GM12878 (cell line): ENCODE data around the gene RPL29. TPM values are rescaled to one million over a fixed set of nuclear protein-coding genes. Genes with fewer than 3 reads are reported as not detected.

Experiments
- BCL11A ChIP-seq: IDR thresholded peaks from 2 replicates; pipeline ENCODE4 v1.6.1; 2011; ENCODE audit warnings: low read depth, low read length
- BHLHE40 ChIP-seq, 2 experiments: fragments of 450-650 bp in 1 of 2; IDR thresholded peaks; 2 replicates each; pipeline ENCODE4 v1.6.1; 2011 to 2017; ENCODE audit warnings: low read depth in 2 of 2, borderline replicate concordance in 1 of 2, improper control_type of control experiment in 1 of 2, low read length in 1 of 2, mild to moderate bottlenecking in 1 of 2
- CBFB ChIP-seq: IDR thresholded peaks from 2 replicates; pipeline ENCODE4 v1.6.1; 2016; ENCODE audit warnings: antibody characterized with exemption, low read depth
- CHD4 ChIP-seq: fragments of 200-600 bp; sonication (generic); IDR thresholded peaks from 2 replicates; pipeline ENCODE4 v1.6.1; 2016; ENCODE audit warnings: mild to moderate bottlenecking
- FOXM1 ChIP-seq: IDR thresholded peaks from 2 replicates; pipeline ENCODE4 v1.6.1; 2012; ENCODE audit warnings: low read depth, mild to moderate bottlenecking, inconsistent platforms, low read length, moderate library complexity
- GATAD2B ChIP-seq: fragments of 450-650 bp; conservative IDR thresholded peaks from 2 replicates; pipeline ENCODE4 v1.6.1; 2017; ENCODE audit warnings: low read depth, mild to moderate bottlenecking, moderate library complexity
- HDGF ChIP-seq: fragments of 450-650 bp; IDR thresholded peaks from 2 replicates; pipeline ENCODE4 v1.6.1; 2016; ENCODE audit warnings: antibody characterized with exemption
- IRF3 ChIP-seq: fragments of 450-650 bp; IDR thresholded peaks from 2 replicates; pipeline ENCODE4 v1.6.1; 2014; ENCODE audit warnings: mild to moderate bottlenecking
- KAT2A ChIP-seq: conservative IDR thresholded peaks from 2 replicates; pipeline ENCODE4 v1.6.1; 2011; ENCODE audit warnings: low read depth, low read length; ENCODE audit not compliant: control insufficient read depth
- KLF5 ChIP-seq: fragments of 450-650 bp; IDR thresholded peaks from 2 replicates; pipeline ENCODE4 v1.6.1; 2014; ENCODE audit warnings: mild to moderate bottlenecking; ENCODE audit not compliant: partially characterized antibody
- LARP7 ChIP-seq: fragments of 450-650 bp; IDR thresholded peaks from 2 replicates; pipeline ENCODE4 v1.6.1; 2017; ENCODE audit warnings: mild to moderate bottlenecking
- MAX ChIP-seq: IDR thresholded peaks from 2 replicates; pipeline ENCODE4 v1.6.1; 2012; ENCODE audit warnings: low read depth, low read length, improper control_type of control experiment
- NFYA ChIP-seq: IDR thresholded peaks from 2 replicates; pipeline ENCODE4 v1.6.1; 2011; ENCODE audit warnings: low read depth, mild to moderate bottlenecking, low read length, improper control_type of control experiment, borderline replicate concordance
- NR2C1 ChIP-seq: fragments of 450-650 bp; IDR thresholded peaks from 2 replicates; pipeline ENCODE4 v1.6.1; 2017; ENCODE audit warnings: antibody characterized with exemption, mild to moderate bottlenecking, moderate library complexity
- NR2F1 ChIP-seq: fragments of 450-650 bp; conservative IDR thresholded peaks from 2 replicates; pipeline ENCODE4 v1.6.1; 2017; ENCODE audit warnings: mild to moderate bottlenecking
- POLR2AphosphoS2 ChIP-seq: IDR thresholded peaks from 2 replicates; pipeline ENCODE4 v1.6.1; 2011; ENCODE audit warnings: low read depth, mild to moderate bottlenecking, low read length, improper control_type of control experiment, moderate library complexity
- POLR2AphosphoS5 ChIP-seq: IDR thresholded peaks from 2 replicates; pipeline ENCODE4 v1.6.1; 2011; ENCODE audit warnings: mild to moderate bottlenecking, low read length, inconsistent platforms
- POU2F2 ChIP-seq: IDR thresholded peaks from 3 replicates; pipeline ENCODE4 v1.6.1; 2011; ENCODE audit warnings: low read depth, mild to moderate bottlenecking, low read length, borderline replicate concordance
- RB1 ChIP-seq: fragments of 450-650 bp; formaldehyde crosslinking; IDR thresholded peaks from 2 replicates; pipeline ENCODE4 v1.6.1; 2017; ENCODE audit warnings: mild to moderate bottlenecking, borderline replicate concordance
- RBBP5 ChIP-seq: fragments of 200-600 bp; sonication (generic); conservative IDR thresholded peaks from 2 replicates; pipeline ENCODE4 v1.6.1; 2016
- RCOR1 ChIP-seq: conservative IDR thresholded peaks from 2 replicates; pipeline ENCODE4 v1.6.1; 2012; ENCODE audit warnings: low read depth, low read length, improper control_type of control experiment
- SIX5 ChIP-seq: IDR thresholded peaks from 2 replicates; pipeline ENCODE4 v1.6.1; 2011; ENCODE audit warnings: mild to moderate bottlenecking, low read depth, low read length, moderate library complexity; ENCODE audit not compliant: severe bottlenecking
- SKIL ChIP-seq: fragments of 450-650 bp; IDR thresholded peaks from 2 replicates; pipeline ENCODE4 v1.6.1; 2017; ENCODE audit warnings: mild to moderate bottlenecking, low read depth, inconsistent platforms; ENCODE audit not compliant: poor library complexity, severe bottlenecking
- SP1 ChIP-seq: IDR thresholded peaks from one replicate; pipeline ENCODE4 v1.6.1; 2011; ENCODE audit warnings: low read depth, low read length
- SREBF2 ChIP-seq: IDR thresholded peaks from 2 replicates; pipeline ENCODE4 v1.6.1; 2012; ENCODE audit warnings: mild to moderate bottlenecking, low read length
- SRF ChIP-seq, 2 experiments: IDR thresholded peaks; 2 replicates each; pipeline ENCODE4 v1.6.1; 2011; ENCODE audit warnings: low read depth in 2 of 2, low read length in 2 of 2, mild to moderate bottlenecking in 1 of 2, moderate library complexity in 1 of 2
- TBL1XR1 ChIP-seq: IDR thresholded peaks from 2 replicates; pipeline ENCODE4 v1.6.1; 2012; ENCODE audit warnings: low read depth, low read length, improper control_type of control experiment
- ZNF622 ChIP-seq: fragments of 450-650 bp; IDR thresholded peaks from 2 replicates; pipeline ENCODE4 v1.6.1; 2017; ENCODE audit warnings: mild to moderate bottlenecking, inconsistent platforms
- ZZZ3 ChIP-seq: IDR thresholded peaks from 2 replicates; pipeline ENCODE4 v1.6.1; 2011; ENCODE audit warnings: low read depth; ENCODE audit not compliant: control insufficient read depth, insufficient read length
- polyA plus RNA-seq, 11 experiments: library from polyadenylated mRNA; depleted of rRNA in 4 of 11; unstranded in 6 of 11; stranded (reverse) in 5 of 11; fragments of >200 nt; fragmentation: Nextera tagmentation in 4 of 11; fragmentation: Illumina TruSeq in 1 of 11; extraction: Ambion mirVana in 4 of 11; extraction: Trizol in 1 of 11; gene quantifications; 1 replicate in 1 of 11; 2 replicates in 10 of 11; pipeline versions ENCODE4 v1.2.1 to v1.2.3, GENCODE V29; 2011 to 2016; ENCODE audit warnings: inconsistent platforms in 2 of 11, missing spikeins in 2 of 11, low read depth in 1 of 11
- total RNA-seq, 4 experiments: library from RNA; depleted of rRNA in 3 of 4; stranded (reverse); fragments of >200 nt in 3 of 4; fragmentation: Illumina TruSeq in 1 of 4; extraction: Trizol in 1 of 4; gene quantifications; 2 replicates each; pipeline versions ENCODE4 v1.2.1 to v1.2.3, GENCODE V29; 2013 to 2021
- TF ChIP-seq, protein P1 (sequence below): fragments of 450-650 bp; IDR thresholded peaks from 2 replicates; pipeline ENCODE4 v1.6.1; 2017; ENCODE audit warnings: mild to moderate bottlenecking

The RPL29 gene
- total and polyA plus RNA-seq, 10 of the 15 experiments (the other 5 are each of a cell fraction or from before 2014, with no cell fraction given), result 1,053 to 2,477 (median 1,657) TPM

DNA sequence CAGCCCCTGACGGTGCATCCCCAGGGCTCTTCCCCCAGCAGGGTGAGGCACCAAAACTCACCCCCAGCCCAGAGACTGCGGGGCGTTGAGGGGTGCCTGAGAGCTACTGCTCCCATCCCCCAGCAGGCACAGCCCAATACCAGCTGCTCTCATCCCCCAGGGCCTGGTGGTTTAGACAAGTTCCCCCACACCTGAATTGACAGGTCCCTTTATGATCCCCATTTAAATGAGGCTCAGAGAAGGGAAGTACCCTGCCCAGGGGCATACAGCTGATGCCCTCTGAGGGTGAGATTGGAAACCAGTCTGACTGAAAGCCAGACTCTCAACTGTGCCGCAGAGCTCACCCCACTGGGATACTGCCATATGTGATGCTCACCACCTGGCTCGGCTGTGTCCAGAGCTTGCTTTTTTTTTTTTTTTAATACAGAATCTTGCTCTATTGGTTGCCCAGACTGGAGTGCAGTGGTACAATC is 40.6 kb upstream of the RPL29 start (continued):
- no peak for TF ChIP-seq ZZZ3
- TF ChIP-seq BHLHE40 (IDR thresholded peaks at IDR 0.05; ENCODE audit: borderline replicate concordance in 1 of 2, low read depth in 2 of 2, low read length in 1 of 2), result peak; percentile 8 to 56; a peak in 2 of 4 replicates
- TF ChIP-seq FOXM1, result no peak
- no peak for TF ChIP-seq POLR2AphosphoS2
- TF ChIP-seq POLR2AphosphoS5, result no peak
- TF ChIP-seq POU2F2, result no peak
- TF ChIP-seq SIX5, result no peak
- TF ChIP-seq GATAD2B, result peak; percentile 70
- no peak for TF ChIP-seq MAX
- no peak for TF ChIP-seq HDGF
- no peak for TF ChIP-seq KAT2A
- TF ChIP-seq NR2C1, result no peak
- TF ChIP-seq RCOR1, result 0 out of 2 replicates have a peak, but pooled peaks have one; percentile 74
- TF ChIP-seq NR2F1, result peak; percentile 81
- TF ChIP-seq SKIL, result peak; percentile 50
- TF ChIP-seq ZNF622, result no peak
- TF ChIP-seq LARP7, result no peak
- no peak for TF ChIP-seq RB1
- TF ChIP-seq SREBF2, result no peak
- TF ChIP-seq CHD4, result no peak
- TF ChIP-seq SRF (IDR thresholded peaks at IDR 0.05; ENCODE audit: low read depth in 2 of 2, low read length in 2 of 2), result no peak
- TF ChIP-seq CBFB, result no peak
- TF ChIP-seq SP1, result no peak
- no peak for TF ChIP-seq NFYA
- TF ChIP-seq BCL11A, result no peak
- no peak for TF ChIP-seq RBBP5
- no peak for TF ChIP-seq KLF5
- TF ChIP-seq IRF3, result no peak
- TF ChIP-seq TBL1XR1, result no peak
- TF ChIP-seq, protein P1, sequence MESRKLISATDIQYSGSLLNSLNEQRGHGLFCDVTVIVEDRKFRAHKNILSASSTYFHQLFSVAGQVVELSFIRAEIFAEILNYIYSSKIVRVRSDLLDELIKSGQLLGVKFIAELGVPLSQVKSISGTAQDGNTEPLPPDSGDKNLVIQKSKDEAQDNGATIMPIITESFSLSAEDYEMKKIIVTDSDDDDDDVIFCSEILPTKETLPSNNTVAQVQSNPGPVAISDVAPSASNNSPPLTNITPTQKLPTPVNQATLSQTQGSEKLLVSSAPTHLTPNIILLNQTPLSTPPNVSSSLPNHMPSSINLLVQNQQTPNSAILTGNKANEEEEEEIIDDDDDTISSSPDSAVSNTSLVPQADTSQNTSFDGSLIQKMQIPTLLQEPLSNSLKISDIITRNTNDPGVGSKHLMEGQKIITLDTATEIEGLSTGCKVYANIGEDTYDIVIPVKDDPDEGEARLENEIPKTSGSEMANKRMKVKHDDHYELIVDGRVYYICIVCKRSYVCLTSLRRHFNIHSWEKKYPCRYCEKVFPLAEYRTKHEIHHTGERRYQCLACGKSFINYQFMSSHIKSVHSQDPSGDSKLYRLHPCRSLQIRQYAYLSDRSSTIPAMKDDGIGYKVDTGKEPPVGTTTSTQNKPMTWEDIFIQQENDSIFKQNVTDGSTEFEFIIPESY, result no peak
